ENCODE results near the gene SPATC1L.

The SPATC1L gene

DNA sequence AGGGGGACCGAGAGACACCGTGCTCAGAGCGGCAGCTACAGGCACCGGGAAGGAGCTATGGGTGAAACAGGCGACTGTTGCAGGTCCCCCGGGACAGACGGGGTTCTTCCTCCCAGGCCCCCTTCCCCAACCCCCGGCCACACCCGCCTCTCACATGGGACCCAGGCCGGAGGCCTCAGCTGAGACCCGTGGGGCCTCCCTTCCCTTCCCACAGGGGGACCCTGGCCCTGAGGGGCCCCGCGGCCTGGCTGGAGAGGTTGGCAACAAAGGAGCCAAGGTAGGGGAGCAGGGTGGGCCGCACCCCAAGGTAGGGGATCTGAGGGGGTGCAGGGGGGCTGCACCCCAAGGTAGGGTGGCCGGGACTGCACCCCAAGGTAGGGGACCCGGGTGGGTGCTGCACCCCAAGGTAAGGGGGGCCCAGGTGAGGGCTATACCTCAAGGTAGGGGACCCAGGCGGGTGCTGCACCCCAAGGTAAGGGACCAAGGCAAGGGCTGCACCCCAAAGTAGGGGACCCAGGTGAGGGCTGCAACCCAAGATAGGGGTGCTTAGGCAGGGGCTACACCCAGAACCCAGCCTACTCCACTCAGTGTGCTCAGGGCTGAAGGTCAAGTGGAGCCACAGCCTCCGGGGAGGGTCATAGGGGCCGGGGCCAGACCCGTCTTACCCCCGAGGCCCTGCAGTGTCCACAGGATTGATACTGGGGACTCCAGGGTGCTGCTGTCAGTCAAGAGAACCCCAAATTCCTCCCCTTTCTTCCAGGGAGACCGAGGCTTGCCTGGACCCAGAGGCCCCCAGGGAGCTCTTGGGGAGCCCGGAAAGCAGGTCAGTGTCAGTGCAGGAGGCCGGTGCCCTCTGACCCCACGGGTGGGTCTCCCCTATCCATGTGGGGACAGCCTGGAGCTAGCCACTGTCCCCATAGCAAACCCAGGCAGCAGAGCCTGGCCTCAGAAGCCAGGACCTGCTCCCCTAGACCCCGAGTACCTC, 63.7 kb downstream of the SPATC1L start:
- no peak for DNase-seq (ENCODE audit: low read depth)

DNA sequence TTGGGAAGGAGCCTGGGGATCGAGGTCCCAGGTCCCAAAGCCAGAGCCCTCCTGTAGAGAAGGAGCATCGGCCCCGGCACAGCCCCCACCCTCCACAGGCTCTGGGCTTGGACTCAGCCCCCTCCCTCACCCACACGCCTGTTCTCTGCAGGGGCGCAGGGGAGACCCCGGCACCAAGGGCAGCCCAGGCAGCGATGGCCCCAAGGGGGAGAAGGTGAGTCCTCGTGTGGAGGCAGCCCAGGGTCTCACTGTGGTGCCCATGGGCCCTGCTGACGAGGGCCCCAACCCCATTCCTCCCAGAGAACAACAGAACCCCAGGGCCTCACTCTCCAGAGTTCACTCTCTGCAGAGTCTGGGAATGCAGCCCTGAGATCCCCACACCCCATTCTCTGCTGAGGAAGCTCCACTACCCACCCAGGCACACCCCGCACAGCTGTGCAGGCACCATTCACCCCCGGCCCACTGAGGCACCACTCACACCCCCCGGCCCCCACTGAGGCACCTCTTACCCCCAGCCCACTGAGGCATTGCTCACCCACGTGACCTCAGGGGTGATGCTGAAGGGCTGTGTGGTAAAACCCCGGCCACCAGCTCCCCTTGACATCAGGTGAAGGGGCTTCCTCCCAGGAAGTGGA, 64.5 kb downstream of the SPATC1L start:
- DNase-seq (ENCODE audit: low read depth): no peak

- no peak for DNase-seq (ENCODE audit: low read depth)
Observed at GRCh38 chr21:46119144-46119636, 65.1 kb downstream of the SPATC1L start.

DNA sequence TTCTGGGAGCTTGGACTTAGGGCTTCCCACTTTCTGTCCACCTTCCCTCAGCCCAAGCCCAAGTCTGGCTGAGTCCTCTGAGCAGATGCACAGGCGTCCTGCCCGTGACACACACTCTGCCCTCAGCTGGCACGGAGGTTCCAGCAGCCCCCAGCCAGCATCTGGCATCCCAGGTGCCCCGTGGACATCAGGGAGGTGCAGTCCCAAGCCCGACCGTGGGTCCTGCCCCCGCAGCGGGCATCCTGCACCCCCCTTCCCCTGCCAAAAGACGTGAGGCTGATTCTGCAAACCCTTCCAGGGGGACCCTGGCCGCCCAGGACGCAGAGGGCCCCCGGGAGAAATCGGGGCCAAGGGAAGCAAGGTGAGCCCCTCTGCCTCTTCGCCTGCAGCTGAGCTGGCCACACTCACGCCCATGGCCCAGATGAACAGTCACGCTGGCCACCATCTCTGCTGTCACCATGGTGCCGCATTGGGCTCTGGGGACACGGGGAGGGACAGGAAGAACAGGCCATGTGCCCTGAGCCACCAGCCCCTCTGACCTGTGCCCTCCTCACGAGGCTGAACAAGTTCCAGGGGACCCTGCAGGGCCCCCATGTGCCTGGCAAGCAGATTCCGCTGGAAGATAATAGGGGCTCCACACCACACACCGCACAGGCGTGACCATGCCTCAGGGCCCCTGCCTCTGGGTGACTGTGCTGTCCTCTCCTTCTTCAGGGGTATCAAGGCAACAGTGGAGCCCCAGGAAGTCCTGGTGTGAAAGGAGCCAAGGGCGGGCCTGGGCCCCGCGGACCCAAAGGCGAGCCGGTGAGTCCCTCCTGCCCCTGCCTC, 65.7 kb downstream of the SPATC1L start:
- no peak for DNase-seq (ENCODE audit: low read depth)

DNA sequence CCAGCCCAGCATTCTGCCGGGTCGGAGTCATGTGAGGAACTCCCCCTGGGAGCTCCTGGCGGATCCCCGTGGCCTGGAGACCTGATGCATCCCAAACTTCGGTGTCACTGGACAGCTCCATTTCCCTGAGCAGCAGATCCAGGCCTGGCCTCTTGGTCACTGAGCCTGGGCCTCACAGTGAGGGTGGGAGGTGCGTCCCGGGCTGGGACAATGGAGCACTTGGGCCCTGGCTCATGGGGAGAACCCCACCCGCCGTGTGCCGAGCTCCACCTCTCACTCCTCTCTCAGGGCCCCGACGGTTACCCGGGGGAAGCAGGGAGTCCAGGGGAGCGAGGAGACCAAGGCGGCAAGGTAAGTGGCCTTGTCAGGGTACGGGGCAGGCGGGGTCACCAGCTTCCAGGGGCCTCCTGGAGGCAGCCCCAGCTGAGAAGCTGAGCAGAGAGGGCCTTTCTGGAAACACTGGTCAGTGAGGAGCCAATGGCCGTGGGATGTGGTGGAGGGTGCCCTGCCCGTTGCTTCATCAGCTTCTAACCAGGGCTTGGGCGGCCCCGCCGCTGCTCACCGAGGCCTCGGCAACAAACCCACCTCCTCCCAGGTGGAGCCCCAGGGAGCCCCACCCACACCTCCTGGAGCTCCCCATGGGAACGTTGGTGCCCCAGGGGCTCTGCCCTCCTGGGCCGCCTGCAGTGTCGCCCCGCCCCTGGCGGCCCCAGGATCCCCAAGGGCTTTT, 66.5 kb downstream of the SPATC1L start:
- no peak for DNase-seq (ENCODE audit: low read depth)

- DNase-seq (ENCODE audit: low read depth): no peak
Observed at GRCh38 chr21:46116776-46117585, 67.3 kb downstream of the SPATC1L start.

DNA sequence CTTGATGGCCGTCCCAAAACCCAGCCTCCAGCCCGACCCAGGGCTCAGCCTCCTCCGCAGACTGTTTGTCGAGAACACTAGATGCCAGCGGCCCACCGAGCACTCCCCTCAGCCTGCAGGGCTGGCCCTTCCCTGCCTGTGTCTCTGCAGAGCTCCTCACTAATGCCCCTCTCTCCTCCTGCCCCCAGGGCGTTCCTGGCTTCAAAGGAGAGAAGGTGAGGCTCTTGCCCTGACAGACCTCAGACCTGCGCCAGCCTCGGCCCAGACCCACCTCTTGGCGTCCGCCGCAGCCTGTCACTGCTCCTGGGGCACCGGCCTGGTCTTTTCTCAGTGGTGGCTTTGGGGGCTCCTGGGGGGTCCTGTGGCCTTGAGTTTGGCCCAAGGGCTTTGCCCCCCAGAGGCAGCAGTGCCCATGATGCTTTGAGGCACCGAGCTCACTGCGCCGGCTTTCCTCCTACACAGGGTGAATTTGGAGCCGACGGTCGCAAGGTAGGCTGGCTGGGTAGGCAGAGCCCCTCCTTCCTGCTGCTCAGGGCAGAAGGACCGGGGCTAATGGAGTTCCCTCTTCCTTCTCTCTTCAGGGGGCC, 68.0 kb downstream of the SPATC1L start:
- no peak for DNase-seq (ENCODE audit: low read depth)

GRCh38 chr21:46115441-46116188, 68.6 kb downstream of the SPATC1L start:
- DNase-seq (ENCODE audit: low read depth): no peak

DNA sequence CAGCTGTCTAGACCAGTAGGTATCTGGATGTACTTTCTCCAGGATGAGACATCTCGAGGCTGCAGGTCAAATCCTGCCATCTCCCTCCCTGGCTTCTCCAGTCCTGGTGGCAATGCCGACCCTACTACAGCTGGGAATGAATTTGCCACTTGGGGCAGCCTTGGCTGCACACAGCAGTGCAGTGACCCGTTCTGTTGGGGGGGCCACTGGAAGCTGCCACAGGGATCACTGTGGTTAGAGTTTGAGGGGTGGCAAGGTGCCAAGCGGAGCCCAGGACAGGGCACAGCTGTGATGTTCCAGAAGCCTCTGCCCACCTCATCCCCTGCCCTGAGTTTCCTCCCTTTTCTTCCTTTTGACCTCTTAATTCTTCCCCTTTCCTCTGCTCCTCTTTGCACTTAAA, 69.3 kb downstream of the SPATC1L start:
- no peak for DNase-seq (ENCODE audit: low read depth)

DNA sequence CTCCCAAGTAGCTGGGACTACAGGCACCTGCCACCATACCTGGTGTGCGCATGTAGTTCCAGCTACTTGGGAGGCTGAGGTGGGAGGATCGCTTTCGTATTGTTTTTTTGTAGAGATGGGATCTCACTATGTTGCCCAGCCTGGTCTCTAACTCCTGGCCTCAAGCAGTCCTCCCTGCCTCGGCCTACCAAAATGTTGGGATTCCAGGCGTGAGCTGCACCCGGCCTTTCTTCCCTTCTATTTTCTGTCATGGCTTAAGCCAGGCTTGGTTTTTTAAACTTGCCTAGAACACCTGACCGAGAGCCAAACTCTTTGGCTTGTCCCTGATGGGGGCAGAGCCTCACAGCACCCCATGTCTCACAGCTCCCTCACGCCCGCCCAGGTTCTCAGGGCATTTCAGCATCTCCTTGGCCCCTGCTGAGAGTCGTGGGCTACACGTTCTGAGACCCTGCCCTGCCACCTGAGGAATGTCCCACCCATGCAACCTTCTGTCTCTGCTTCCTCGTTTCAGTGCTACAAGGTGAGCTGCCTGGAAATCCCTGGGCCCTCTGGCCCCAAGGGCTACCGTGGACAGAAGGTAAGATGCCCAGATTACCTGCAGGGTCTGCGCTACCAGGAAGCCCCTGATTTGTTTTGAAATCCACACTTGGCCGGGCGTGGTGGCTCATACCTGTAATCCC, 70.6 kb downstream of the SPATC1L start:
- no peak for DNase-seq (ENCODE audit: low read depth)

DNA sequence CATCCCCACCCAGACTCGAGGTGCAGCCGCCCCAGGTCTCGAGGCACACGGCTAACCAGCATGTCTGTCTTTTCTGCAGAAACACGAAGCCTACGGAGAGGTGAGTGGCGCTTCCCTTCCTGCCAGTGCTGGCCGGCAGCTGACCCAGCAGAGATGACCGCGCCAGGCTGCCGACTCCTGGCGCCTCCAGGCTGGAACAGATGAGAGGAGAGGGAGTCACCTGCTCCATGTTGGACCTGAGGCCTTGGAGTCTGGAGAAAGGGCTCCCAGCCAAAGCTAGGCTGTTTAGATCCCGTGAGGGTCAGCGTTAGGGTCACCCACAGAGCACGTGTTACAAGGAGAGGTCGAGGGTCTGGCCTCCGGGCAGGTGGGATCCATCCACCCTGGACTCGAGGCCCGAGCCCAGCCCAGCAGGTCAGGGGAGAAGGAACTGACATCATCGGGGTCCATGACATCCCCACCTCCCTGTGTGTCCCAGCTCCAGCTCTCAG, 71.5 kb downstream of the SPATC1L start:
- no peak for DNase-seq (ENCODE audit: low read depth)

DNA sequence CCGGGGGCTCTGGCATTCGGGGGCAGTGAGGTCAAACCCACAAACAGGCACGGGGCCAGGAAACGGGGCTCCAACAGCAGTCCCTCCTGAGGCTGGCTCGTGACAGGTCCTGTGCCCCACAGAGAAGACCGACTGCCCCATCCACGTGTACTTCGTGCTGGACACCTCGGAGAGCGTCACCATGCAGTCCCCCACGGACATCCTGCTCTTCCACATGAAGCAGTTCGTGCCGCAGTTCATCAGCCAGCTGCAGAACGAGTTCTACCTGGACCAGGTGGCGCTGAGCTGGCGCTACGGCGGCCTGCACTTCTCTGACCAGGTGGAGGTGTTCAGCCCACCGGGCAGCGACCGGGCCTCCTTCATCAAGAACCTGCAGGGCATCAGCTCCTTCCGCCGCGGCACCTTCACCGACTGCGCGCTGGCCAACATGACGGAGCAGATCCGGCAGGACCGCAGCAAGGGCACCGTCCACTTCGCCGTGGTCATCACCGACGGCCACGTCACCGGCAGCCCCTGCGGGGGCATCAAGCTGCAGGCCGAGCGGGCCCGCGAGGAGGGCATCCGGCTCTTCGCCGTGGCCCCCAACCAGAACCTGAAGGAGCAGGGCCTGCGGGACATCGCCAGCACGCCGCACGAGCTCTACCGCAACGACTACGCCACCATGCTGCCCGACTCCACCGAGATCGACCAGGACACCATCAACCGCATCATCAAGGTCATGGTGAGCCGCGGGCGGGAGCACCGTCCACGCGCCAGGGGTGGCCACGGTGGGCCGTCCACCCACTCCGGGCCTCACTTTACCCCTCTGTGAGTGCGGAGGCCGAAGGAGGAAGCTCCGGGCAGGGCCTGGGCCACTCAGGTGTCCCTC, 72.2 kb downstream of the SPATC1L start:
- DNase-seq (ENCODE audit: low read depth): no peak

GRCh38 chr21:46111193-46111571, 73.1 kb downstream of the SPATC1L start:
- no peak for DNase-seq (ENCODE audit: low read depth)
